NB4 (cell line): Measurements from ENCODE around the gene NUP214.

ENCODE experiments used
- DNase-seq: peaks from one replicate; pipeline ENCODE4 v3.0.0; 2010; ENCODE audit warnings: low read depth
- H3K4me3 ChIP-seq: one replicate; pipeline ENCODE4 v1.5.1; 2011; ENCODE audit warnings: mild to moderate bottlenecking, low read depth, low read length, moderate library complexity
- MYC ChIP-seq: IDR thresholded peaks from 2 replicates; pipeline ENCODE4 v1.6.1; 2011; ENCODE audit warnings: low read depth, low read length
- POLR2A ChIP-seq: IDR thresholded peaks from 2 replicates; pipeline ENCODE4 v1.6.1; 2011; ENCODE audit warnings: mild to moderate bottlenecking; ENCODE audit not compliant: insufficient read length; ENCODE audit errors: extremely low read depth
- TF ChIP-seq, protein P1 (sequence below): IDR thresholded peaks from one replicate; pipeline ENCODE4 v1.5.1; 2012; ENCODE audit warnings: low read depth, low read length
- TF ChIP-seq, protein P2 (sequence below): IDR thresholded peaks from 2 replicates; pipeline ENCODE4 v1.6.1; 2011; ENCODE audit warnings: low read depth, low read length

NUP214 gene

DNA sequence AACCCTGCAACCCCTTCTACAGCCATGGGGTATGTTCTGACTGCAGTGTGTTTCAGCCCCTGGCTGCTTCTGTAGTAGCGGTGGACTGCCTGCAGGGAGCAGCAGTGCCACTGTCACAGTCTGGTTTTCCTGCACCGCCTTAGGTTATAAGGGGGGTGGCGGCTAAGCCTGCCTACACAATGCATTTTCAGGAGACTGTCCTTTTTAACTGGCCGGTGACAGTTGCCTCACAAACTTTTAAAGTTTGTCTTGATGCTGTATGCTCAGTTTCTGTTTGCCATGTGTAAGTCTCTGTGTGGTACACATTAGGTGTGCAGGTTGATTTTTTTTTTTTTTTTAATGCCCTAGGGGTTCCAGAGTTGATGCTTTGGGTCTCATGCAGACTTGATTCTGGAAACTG, 53.0 kb downstream of the NUP214 start:
- DNase-seq, result peak; percentile 80
- TF ChIP-seq POLR2A, result no peak
- TF ChIP-seq, protein P1, sequence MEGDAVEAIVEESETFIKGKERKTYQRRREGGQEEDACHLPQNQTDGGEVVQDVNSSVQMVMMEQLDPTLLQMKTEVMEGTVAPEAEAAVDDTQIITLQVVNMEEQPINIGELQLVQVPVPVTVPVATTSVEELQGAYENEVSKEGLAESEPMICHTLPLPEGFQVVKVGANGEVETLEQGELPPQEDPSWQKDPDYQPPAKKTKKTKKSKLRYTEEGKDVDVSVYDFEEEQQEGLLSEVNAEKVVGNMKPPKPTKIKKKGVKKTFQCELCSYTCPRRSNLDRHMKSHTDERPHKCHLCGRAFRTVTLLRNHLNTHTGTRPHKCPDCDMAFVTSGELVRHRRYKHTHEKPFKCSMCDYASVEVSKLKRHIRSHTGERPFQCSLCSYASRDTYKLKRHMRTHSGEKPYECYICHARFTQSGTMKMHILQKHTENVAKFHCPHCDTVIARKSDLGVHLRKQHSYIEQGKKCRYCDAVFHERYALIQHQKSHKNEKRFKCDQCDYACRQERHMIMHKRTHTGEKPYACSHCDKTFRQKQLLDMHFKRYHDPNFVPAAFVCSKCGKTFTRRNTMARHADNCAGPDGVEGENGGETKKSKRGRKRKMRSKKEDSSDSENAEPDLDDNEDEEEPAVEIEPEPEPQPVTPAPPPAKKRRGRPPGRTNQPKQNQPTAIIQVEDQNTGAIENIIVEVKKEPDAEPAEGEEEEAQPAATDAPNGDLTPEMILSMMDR, result peak; percentile 95
- TF ChIP-seq, protein P2, sequence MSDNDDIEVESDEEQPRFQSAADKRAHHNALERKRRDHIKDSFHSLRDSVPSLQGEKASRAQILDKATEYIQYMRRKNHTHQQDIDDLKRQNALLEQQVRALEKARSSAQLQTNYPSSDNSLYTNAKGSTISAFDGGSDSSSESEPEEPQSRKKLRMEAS, result no peak

DNA sequence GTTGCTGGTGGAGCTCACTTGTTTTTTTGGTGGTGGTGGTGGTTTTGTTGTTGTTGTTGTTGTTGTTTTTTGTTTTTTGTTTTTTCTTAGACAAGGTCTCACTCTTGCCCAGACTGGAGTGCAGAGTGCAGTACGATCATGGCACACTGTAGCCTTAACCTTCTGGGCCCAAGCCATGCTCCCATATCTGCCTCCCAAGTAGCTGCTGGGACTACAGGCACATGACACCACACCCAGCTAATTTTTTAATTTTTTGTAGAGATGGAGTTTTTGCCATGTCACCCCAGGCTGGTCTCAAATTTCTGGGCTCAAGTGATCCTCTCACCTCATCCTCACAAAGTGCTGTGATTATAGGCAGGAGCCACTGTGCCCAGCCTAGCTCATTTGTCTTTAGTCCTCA, 53.5 kb downstream of the NUP214 start:
- no peak overlapping the region for H3K4me3 ChIP-seq
- TF ChIP-seq, protein P1, result no peak
- no peak for TF ChIP-seq MYC
- TF ChIP-seq POLR2A, result no peak
- TF ChIP-seq, protein P2, result no peak
- DNase-seq, result no peak

More for the DNA sequence above, 53.0 kb downstream of the NUP214 start:
- H3K4me3 ChIP-seq, result no peak overlapping the region

DNA sequence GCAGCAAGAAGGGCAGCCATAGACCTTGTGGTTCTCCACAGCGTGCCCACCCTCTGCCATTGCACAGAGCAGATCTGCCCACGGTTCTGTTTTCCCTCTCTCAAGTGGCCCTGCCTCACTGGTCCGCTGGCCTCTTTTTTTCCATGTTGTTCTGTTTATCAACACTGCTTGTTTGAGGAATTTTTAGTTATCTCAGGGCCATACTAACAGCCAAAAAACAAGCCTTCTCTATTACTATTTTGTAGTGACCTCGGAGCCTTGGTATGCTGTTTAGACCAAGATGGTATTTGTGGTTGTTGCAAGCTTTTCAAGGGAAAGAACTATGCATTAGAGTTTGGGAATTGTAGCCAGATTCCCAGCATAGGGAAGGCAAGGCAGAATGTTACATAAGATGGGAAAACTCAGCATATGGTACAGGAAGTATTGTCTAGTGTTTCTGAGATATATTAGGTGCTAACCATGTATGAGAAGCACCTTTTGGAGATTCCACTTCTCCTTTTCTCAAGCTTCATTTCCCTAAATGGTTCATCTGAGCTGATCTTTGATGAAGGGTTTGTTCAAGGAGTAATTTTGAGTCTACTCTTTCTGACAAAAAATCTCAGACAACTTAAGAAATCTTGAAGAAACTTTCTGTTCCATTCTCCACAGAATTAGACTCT, 54.3 kb downstream of the NUP214 start:
- DNase-seq, result no peak
- no peak overlapping the region for H3K4me3 ChIP-seq
- TF ChIP-seq, protein P2, result no peak
- TF ChIP-seq, protein P1, result no peak
- TF ChIP-seq MYC, result no peak
- no peak for TF ChIP-seq POLR2A

DNA sequence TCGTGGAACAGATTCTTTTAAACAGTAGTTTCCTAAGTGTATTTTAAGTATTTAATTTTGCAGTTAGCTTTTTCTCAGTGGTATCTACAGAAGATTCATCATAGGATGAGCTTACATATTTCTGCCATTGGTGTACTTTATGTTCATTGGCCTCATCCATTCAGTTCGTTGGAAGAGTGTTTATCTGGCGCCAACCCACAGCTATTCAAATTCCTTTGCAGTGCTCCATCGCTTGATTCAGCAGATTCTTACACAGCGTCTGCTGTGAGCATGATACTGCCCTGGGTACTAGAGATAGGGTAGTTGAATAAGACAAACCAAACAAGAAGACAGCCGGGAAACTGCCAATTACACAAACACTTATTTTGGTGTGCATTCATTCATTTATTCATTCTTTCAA, 55.1 kb downstream of the NUP214 start:
- TF ChIP-seq POLR2A (no peak), MYC (no peak)
- TF ChIP-seq, protein P2, result no peak
- TF ChIP-seq, protein P1, result no peak
- no peak overlapping the region for H3K4me3 ChIP-seq
- DNase-seq, result no peak

DNA sequence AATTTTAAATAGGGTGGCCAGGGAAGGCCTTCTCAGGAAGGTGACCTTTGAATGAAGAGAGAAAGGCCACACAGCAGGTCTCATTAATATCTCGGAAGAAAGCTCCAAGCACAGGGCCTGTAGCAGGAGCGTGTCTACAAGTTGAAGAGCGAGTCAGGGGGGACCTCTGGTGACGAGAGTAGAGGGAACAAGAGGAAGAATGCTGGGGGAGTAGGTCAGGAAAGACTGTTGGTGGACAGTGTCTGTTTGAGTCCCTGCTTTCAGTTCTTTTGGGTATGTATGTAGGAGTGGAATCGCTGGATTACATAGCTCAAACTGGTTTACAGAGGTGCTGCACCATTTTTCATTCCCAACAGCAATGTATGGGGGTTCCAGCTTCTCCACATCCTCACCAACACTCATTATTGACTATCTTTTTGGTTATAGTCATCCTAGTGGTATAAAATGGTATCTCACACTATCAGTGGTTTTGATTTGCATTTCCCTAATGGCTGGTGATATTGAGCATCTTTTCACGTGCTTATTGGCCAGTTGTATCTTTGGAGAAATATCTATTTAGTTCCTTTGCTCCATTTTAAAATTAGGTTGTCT, 55.8 kb downstream of the NUP214 start:
- no peak overlapping the region for H3K4me3 ChIP-seq
- TF ChIP-seq, protein P2, result no peak
- TF ChIP-seq POLR2A, result no peak
- TF ChIP-seq, protein P1, result no peak
- no peak for TF ChIP-seq MYC
- DNase-seq, result peak; percentile 7
